CD1c-positive myeloid dendritic cell (primary cell): ENCODE measurements around the gene PRPH2.
"Not testable (repeated sequence)": the region's sequence is repeated elsewhere in the genome, so short reads cannot be mapped to it uniquely, and the experiment has no call there.

Experiments used
- DNase-seq: peaks from one replicate; pipeline ENCODE4 v3.0.0-alpha.2; 2016; ENCODE audit errors: extremely low spot score

Gene PRPH2

DNA sequence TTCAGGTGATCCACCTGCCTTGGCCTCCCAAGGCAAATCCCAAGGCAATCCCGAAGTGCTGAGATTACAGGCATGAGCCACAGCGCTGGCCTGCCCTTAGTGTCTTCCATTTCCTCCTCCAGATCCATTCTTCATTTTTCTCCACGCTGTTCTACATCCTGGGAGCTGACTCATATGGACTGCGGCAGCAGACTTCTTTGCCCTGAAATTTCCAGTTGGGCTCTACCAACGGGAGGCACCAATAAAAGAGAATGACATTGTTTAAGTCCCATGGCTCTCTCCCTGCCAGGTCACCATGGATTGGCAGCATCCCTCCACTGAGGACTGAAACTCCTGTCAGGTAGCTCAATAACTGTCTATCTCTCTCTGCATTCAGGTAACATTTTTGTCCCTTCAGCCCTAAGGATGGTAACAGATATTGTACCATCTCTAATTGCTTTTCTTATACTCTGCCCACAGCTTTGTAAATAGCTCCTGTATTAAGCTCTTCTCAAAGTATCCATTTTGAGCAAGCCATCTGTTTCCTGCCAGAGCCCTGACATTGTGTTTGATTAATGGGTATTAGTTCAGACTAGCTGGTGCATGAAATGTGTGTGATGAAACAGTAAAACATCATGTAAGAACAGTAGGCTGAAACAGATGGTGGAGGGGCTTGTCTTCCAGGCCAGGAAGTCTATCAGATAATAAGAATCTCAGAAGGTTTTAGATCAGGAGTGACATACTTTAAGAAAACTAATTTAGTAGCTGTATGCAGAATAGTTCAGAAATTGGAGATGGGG is 19.9 kb upstream of the PRPH2 start:
- DNase-seq = no peak

DNA sequence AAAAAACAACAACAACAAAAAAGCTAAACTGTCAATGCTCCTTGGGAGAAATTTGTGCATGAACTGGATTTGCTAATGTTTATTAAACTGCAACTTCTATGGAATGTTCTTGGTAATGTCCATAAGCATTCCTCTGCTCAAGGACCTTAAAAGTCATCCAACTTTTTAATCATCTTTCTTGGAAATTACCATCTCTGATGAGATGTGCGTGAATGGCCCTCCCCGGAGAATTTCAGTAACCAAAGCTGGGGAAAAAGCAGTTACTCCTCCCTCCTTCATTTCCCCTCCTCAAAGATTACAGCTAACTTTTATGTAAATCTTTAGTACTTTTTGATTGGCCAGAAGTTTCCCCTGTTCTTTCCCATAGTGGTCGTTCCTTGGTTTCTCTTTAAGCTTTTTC is 18.3 kb upstream of the PRPH2 start:
- DNase-seq = no peak

DNA sequence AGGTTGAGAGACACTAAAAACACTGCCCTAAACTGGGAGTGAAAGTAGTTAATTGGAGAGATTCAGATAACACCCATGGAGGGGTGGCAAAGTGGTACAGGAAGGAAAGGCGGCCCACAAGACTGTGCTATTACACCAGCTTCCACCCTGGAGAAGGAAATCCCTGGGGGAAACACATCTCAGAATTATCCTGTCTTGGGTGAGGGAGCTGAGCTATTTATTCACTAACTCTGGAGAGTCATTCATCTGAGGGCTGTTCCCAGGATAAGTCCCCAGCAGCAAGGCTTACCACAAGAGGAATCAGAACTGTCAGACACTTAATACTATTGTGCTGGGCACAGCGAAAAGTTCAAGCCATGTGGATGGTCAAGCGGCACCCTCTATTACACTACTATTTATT is 13.6 kb upstream of the PRPH2 start:
- no peak for DNase-seq

DNA sequence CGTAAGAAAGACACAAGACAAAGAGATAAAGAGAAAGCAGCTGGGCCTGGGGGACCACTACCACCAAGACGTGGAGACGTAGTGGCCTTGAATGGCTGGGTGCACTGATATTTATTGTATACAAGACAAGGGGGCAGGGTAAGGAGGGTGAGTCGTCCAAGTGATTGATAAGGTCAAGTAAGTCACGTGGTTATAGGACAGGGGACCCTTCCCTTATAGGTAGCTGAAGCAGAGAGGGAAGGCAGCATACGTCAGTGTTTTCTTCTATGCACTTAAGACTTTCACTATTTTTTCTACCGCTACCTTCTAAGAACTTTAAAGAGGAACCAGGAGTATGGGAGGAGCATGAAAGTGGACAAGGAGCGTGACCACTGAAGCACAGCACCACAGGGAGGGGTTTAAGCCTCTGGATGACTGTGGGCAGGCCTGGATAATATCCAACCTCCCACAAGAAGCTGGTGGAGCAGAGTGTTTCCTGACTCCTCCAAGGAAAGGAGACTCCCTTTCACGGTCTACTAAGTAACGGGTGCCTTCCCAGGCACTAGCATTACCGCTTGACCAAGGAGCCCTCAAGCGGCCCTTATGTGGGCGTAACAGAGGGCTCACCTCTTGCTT is 11.6 kb upstream of the PRPH2 start:
- peak; percentile 43 for DNase-seq

DNA sequence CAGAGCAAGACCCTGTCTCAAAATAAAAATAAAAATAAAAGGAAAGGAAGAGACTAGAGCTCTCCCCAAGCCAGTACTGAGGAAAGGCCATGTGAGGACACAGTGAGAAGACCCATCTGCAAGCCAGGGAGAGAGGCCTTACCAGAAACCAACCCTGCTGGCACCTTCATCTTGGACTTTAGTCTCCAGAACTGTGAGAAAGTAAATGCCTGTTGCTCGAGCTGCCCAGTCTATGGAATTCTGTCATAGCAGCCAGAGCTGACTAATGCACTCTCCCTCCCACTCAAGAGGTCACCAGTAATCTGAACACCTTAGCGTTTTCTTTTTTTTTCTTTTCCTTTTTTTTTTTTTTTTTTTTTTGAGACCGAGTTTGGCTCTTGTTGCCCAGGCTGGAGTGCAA is 7.3 kb upstream of the PRPH2 start:
- DNase-seq = no peak

DNA sequence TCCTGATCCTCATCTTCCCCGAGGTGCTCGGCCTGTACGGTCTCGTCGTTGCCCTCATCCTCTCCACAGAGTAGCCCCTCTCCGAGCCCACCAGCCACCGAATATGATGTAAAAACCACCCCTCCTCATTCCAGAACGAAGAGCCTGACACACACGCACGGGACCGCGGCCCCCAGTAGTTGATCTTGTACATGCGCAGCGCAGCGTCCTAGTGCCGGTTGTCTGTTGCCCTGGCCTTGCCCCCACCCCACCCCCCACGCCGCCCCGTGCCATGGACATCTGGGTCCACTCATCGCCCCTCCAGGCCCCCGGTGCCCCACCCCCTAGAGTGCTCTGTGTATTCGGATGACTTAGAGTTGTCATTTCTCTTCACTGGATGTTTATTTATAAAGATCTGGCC is 5.2 kb upstream of the PRPH2 start:
- no peak for DNase-seq

DNA sequence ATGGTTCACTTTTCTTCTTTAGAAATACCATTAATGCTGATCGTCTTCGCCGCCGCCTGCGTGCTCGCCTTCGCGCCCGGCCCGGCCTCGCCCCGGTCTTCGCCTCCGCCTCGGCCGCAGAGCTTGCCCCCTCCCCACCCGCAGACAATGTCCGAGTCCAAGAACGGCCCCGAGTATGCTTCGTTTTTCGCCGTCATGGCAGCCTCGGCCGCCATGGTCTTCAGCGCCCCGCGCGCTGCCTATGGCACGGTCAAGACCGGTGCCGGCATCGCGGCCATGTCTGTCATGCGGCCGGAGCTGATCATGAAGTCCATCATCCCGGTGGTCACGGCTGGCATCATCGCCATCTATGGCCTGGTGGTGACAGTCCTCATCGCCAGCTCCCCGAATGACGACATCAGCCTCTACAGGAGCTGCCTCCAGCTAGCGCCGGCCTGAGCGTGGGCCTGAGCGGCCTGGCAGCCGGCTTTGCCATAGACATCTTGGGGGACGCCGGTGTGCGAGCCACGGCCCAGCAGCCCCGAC is 4.8 kb upstream of the PRPH2 start:
- no peak for DNase-seq

DNA sequence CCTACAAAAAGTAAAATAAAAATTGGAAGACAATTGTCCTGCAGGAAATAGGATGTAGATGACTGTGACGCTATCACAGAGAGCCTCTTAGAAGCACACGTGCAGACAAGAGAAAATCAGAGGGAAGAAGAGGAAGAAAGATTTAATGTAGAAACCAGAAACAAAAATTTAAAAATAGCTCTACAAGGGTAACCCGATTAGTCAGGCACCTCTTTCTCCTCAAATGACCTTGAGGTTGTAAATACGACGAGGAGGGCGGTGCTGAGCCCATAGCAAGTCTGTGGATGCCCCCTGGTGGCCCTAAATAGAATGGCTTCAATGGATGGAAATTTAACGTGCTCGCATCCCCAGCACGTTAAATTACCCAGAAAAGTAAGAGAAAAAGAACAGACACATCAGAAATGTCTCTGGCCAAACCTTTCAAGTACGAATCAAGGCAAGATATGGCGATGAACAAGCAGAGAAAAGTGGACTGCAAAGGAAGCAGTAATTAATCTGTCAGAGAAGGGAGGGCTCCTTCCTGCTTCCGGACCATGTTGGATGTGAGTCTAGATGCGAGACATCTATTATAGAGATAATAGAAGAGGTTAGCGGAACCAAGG is 4.2 kb upstream of the PRPH2 start:
- peak; percentile 89 for DNase-seq

DNA sequence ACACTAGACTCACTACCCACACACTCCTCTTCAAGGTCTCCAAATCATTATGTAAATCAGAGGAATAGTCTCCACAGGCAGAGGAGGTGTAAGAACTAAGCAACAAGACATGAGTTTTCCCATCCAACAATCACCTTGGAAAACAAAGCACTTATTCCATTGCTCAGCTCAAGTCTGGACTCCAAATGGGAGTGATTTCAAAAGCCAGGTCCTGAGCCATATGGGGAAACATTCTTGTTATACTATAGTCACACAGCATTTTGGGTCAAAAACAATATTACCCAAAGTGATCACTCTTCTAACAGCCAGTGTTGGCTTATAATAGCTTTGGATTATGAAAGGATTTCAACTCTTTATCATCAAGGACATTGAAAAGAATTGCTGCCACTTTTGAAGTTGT is 3.6 kb upstream of the PRPH2 start:
- DNase-seq = no peak

DNA sequence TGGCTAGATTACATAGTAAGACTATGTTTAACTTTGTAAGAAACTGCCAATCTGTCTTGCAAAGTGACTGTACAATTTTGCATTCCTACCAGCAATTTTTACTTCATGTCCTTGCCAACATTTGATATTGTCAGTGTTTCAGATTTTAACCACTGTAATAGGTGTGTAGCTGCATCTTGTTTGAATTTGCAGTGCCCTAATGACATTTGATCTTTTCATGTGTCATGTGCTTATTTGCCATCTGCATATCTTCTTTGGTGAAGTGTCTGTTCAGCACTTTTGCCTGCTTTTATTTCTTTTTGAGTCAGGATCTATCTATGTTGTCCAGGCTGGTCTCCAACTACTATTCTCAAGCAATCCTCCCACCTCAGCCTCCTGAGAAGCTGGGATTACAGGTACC is 2.4 kb upstream of the PRPH2 start:
- DNase-seq = no peak

DNA sequence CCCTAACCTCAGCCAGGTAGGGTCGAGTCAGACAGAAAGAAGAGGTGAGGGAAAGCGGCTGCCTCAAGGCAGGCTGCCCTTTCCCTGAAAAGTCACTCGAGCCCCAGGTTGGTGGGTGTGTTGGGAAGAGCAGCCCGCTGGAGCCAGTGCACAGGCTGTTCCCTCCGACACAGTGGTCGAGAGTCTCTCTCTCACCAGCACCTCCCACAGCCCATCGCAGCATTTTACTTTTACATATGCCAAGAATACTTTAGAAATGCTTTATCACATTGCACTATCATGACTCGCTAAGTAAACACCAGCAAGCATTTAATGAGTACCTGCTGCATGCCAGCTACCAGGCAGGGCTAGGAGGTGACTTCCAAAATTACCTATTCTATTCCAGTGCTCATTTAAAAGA is 1.7 kb downstream of the PRPH2 start:
- no peak for DNase-seq

DNA sequence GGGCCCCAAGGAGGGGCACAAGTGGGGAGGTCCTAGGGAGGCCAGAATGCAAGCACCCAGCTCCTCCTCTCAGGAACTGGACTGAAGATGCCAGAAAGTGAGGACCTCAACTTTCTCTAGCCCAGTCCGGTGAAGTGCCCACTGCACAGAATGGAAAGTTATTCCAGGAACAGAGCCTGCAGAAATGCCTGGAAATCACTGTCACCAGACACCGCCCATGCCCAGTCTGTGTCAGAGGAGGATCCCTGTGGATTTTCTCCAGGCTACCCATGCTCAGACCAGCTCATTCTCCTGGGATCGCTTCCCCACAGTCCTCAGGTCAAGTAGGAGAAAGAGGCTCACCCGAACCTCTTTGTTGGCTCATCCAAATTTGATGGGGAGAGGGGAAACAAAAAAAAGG is 6.5 kb downstream of the PRPH2 start:
- DNase-seq = no peak

DNA sequence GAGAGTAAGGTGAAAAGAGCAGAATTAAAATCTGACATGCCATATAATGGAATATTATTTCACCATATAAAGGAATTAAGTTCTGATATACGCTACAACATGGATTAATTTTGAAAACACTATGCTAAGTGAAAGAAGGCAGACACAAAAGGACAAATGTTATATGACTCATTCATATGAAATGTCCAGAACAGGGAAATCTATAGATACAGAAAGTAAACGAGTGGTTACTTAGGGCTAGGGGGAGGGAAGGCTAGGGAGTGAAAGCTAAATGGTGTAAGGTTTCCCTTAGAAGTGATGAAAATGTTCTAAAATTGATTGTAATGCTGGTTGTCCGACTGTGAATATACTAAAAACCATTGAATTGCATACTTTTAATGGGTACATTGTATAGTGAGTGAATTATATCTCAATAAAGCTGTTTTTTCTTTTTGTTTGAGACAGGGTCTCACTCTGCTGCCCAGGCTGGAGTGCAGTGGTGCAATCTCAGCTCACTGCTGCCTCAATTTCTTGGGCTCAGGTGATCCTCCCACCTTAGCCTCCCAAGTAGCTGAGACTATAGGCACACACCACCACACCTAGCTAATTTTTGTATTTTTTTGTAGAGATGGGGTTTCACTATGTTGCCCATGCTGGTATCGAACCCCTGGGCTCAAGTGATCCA is 8.2 kb downstream of the PRPH2 start:
- DNase-seq = no peak

DNA sequence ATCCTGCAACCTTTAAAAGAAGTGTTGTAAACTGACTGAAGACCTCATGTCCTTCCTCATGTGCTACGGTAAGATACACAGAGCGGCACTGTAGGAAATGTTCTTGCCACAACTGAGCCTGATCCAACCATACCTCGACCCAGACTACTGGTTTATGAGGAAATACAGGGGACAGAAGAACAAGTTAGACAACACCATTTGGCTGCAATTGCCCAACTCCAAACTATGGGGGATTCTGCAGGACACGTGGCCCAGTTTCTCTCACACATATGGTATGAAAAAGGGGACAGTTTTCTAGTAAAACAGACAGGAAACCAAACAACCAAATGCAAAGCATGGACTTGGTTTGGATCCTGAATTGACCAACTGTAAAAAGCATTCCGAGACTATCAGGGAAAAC is 10.5 kb downstream of the PRPH2 start:
- no peak for DNase-seq

DNA sequence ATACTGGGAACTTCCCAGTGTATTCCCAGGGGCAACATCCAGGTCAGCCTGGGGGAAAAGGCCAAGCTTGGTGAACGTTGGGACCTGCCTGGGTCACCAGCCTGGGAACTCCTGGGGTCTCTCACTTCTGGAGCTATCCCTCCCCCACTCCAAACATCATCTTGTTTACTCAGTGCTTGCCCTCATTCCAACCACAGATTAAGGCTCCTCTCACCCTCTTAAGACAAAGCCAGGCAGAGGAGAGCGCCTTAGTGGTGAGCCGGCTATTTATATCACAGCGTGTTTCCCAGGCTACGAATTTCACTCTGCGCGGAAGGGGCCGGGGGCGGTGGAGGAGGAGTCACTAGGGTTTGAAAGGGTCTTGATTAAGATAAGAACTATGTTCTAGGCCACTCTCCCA is 12.1 kb downstream of the PRPH2 start:
- no peak for DNase-seq

DNA sequence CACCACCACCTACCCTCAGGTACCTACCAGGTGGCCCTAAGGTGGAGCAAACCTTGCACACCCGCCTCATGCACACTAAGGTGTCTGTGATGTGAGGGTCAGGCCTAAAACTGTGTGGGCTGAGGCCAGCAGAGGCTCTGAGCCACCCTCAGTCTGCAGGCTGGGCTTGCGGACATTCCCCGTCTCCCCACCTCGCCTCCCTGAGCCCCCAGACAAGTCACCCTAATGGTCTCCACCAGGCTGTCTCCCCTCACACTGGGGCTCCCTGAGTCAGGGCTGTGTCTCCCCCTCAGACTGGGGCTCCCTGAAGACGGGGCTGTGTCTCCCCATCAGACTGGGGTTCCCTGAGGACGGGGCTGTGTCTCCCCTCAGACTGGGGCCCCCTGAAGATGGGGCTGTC is 12.5 kb downstream of the PRPH2 start:
- no peak for DNase-seq

DNA sequence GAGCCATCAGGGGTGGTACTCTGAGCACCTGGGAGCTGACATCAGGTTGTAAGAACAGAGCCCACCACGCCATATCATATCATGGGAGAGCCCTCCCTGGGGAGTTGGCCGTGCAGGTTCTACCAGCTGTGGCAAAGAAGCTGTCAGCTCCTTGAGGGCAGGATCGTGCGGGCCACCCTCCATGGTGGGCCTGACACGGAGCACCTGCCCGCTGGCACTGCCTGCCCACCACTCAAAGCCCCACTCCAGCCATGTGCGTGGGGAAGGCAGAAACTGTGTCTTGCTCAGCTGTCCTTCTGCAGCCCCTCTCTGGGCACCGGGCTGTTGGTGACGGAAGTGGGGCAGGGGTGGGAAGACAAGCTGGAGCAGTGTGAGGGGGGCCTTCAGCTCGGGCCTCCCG is 14.3 kb downstream of the PRPH2 start:
- no peak for DNase-seq

DNA sequence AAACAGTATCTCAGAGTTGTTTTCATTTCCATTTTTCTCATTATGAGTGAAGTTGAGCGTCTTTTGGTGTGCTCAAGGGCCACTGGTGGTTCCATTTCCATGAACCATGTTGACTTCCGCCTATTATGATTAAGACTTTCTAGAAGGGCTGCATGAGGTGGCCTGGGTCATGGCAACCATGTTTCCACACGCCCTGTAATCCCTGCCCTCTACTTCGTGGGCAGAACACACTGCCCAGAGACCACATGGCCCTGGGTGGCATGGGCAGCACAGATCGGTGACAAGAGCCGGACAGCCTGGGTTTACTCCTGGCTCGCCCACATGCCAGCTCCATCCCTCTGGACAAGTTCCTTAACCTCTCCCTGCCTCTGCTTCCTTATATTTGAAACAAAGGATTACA is 14.8 kb downstream of the PRPH2 start:
- no peak for DNase-seq

DNA sequence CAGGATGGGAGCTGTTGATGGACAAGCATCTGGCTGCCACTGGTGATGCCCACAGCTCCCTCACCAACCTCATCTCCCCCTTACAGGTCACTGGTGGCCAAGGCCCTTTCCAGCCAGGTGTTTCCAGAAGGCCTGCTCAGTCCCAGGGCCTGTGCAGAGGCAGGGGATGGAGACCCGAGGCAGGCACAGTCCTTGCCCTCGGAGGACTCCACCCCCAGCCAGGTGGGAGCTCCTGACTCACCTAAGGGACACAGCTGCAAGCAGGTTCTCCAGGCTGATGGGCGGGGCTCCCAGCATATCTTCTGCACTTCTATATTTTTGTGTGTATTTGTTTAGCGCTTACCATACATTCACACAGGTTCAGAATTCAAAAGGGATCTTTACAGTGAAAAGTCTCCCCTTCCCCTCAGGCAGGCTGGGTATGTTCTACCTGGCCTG is 17.4 kb downstream of the PRPH2 start:
- DNase-seq = no peak

DNA sequence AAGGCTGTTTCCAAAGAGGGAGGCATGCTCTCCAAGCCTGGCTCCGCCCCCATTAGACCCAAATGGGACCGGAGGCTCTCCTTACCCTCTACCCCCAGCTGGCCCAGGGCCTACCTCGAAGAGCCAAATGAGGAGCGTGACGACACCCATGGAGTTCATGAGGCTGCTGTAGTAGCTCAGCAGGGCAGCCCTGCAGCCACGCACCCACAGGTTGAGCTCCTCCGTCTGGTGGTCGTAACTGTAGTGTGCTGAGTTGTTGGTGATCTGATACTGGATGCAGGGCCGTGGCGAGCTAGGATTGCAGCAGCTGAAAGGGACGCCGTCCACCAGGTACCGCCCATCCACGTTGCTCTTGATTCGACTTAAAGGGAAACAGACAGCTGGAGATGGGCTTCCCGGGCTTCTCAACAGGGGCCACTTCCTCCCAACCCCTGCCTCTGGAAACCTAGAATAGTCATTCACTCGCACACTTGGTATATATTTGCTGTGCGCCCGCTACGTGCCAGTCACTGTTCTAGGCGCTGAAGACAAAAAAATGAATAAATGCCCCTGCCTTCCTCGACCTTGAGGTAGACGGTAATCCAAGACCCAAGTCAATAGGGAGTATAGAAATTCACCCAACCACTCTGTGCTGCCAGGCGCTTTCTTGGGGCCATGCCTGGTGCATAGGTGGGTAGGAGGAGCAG is 18.0 kb downstream of the PRPH2 start:
- DNase-seq = no peak

DNA sequence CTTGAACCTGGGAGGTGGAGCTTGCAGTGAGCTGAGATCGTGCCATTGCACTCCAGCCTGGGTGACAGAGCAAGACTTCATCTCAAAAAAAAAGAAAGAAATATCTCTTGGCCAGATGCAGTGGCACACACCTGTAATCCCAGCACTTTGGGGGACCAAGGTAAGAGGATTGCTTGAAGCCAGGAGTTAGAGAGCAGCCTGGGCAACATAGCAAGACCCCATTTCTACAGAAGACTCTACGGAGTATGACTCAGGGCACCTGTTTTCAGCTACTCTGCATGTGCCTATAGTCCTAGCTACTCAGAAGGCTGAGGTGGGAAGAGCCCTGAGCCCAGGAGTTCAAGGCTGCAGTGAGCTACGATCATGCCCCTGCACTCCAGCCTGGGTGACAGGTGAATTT is 19.6 kb downstream of the PRPH2 start:
- DNase-seq = not testable (repeated sequence)

DNA sequence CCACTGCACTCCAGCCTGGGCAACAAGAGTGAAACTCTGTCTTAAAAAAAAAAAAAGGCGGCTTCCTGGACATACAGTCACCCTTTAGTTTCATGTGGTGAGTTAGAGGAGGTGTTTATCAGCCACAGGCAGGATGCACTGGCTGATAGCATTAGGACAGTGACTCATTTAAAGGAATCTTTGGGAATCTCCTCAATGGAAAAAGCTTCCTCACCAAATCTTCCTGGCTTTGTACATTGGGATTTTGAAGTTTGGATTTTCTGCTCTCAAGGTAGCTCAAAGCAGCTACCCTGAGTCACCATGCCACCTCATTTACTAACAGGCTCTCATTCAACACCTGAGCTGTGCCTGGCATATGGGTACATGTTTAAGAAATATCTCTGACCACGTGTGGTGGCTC is 20.2 kb downstream of the PRPH2 start:
- no peak for DNase-seq
